Nucleus accumbens (tissue), 56 donors: ENCODE data around the gene KCP.
A peak's percentile ranks its signal among the peaks of the same experiment; 100 is the strongest.

Experiments used
- DNase-seq, 56 donors: peaks; one replicate each; lab custom pipeline; 2025; lab: John Stamatoyannopoulos, UW

The KCP gene

DNA sequence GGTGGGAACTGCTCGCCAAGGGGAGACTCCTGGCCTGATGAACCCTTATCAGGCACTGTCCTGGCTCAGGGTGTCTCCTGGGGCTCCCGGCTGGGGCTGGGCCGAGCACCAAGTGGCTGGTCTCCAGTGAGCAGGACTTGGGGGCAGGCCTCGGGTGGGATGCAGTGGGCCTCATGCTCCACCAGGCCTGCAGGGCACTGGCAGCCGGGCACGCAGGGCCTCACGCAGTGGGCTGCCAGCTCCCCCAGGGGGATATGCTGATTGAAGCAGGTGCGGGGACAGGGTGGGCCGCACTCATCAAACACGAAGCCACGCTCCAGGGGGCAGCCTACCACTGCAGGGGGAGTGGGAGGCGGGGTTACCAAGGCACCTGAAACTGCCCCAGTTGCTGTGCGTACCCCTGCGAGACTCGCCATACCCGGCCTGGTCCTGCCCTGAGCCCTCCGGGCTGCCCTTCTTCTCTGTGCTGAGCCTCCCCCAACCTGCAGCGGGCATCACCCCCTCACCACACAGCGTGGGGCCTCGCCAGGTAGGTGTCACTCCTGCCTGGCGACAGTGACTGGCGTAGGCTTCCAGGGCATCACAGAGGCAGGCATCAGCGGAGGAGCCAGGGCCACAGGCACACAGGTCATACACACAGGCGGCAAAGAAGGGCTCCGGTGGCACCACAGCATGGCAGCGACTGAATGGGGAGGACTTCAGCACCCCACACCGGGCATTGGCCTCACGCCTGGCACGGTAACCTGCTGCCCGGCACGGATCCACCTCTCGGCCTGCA, 33.3 kb downstream of the KCP start:
- DNase-seq = no peak

DNA sequence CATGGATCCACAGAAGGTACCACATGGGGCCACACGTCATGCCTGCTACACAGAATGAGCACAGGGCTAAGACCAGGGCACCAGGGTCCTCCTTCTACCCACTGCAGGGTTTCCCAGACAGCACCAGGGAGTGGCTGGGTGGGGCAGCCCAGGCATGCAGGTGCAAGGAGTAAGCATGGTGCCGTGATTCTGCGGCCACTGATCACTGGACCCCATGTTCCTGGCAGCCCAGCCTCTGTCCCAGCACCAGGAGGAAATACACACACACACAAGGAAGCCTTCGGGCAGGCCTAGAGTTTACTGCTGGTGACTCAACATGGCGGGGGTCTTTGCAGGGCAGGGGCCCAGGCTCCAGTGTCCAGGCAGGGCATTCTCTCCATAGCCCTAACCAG, 33.9 kb downstream of the KCP start:
- DNase-seq = no peak

DNA sequence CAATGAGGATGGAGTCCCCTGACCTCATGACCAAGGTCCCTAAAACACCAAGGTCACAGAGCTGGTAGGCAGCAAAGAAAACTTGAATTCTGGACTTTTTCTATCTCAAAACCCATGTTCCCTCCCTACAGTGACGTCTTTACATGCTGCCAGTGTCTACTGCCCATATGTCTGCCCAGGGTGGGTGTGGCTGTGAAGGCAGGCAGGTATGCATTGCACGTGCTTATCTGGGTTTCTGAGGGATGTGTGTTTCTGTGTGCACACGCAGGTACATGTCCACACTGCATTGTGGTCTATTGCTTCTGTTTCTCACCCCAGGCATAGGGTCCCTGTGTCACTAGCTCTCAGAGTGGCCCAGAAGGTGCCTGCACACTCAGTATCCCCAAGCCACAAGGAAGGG, 34.4 kb downstream of the KCP start:
- no peak for DNase-seq

DNA sequence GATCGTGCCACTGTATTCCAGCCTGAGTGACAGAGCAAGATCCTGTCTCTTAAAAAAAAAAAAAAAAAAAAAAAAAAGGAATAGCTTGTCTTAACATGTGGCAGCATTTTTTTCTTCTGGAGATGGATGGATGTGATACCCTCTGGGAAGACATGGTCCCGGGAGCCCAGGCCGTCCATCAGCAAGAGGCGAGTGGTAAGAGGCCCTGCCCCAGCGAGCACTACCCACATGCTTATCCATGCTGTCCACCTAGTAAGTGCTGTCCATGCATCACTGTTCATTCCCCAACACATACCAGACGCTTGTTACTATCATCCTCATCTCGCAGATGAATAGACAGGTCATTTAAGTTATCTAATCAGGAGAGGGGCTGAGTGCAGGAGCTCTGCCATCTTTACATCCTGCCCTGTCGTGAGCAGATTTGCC, 35.0 kb downstream of the KCP start:
- no peak for DNase-seq

DNA sequence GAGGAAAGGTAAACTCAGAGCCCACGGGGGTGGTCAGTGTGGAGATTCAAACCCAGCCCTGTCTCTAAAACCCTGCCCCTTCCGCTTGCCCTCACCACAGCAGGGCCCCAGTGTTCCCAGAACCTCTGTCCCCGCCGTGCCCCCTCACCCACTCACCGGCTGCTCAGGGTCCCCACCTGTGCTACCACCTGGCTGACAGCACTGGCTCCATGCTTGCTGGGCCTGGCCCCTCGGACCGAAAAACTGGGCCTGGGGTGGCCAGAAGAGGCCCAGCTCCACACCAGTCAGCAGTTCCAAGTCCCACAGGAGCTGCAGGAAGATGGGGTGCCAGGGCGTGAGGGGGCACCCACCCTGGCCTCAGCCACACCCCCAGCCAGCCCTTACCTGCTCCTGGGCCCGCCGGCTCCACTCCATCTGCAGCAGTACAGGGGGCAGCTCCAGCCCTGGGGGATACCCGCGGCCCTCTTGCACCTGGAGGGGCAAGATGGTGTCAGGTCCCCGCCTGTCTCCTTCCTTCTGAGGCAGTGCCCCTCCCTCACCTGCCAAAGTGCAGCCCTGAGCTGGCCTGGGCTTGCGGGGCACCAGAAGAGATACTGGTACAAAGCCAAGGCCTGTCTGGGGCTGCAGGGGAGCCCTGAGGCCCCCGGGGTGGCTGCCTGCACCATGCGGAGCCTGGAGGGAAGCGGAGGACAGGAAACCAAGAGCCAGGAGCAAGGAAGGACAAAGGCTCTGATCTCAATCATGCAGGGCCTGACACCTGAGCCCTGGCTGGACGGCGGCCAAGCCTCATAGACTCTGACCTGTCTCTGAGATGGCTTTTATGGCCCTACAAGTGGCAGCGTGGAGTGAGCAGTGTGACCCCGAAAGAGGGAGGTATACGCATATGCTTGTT, 36.1 kb downstream of the KCP start:
- no peak for DNase-seq

DNA sequence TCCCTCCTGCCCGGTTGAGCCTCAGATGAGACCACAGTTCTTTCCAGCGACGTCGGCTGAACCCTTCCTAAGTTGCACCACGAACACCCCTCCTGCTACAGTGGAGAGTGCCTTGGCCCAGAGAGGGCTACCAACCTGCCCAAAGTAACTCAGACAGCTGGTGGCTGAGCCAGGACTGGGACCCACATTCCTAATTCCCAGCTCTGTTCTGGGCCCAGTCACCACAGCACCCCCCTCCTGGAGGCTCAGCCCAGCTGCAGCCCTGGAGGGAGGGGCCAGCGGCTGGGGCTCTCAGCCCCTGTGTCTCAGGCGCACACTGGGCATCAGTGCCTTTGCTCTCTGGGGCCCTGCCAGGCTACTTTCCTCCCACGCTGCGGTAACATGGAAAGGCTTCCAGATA, 37.3 kb downstream of the KCP start:
- peak in 3 of 56 donors; percentile 4 to 12 (median 10) for DNase-seq

DNA sequence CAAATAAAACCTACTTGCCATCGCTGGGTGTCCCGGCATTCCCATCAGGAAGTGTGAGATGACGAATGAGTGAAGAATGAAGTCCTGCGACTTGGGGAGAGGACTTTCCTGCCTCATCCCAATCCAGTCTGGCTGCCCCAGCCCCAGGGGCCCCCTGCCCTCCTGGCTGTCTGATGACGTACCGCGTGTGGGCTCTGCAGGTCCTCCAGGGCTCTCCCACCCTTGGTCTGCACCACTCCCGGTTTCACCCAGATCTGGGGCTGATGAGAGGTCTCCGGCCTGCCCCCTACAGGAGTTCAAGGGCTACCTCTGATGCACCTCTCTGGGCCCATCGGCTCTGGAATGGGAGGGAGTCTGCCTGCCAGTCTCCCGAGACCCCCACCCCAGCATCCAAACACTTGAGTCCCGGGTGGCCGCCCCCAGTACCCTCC, 38.1 kb downstream of the KCP start:
- no peak for DNase-seq

DNA sequence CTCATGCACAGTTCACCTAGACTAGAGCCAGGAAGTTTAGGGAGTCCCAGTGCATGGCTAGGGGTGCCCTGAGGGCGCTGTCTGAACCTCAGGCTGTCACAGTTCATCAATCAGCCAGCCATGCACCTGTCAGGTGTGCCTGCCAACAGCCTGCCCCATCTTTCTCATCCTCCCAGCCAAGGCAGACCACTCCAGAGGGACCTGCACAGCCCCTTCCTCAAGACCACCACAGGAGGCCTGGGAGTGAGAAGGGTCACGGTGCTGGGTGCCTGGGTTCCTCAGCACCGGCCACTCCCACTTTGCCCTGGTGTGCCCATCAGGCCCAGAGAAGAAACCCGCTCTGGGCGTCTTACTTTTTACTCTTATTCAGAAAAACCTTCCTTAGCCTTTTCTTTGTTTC, 39.5 kb downstream of the KCP start:
- no peak for DNase-seq

DNA sequence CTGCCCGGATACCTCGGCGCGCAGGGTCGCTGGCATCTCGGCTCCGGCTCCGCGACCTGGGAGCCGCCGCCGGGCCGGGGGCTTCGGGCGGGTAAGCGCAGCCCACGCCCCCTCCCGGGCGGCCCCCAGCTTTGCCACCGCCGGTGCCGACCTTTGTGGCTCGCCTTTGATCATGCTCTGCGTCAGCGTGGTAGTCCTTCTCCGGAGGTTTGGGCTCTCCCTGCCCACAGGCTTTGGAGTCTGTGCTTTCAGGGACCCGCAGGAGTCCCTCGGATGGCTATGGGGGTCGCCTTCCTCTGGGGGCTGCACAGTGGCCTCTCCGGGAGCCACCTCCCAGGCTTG, 40.6 kb downstream of the KCP start:
- peak in 2 of 56 donors; percentile 27 to 30 for DNase-seq

DNA sequence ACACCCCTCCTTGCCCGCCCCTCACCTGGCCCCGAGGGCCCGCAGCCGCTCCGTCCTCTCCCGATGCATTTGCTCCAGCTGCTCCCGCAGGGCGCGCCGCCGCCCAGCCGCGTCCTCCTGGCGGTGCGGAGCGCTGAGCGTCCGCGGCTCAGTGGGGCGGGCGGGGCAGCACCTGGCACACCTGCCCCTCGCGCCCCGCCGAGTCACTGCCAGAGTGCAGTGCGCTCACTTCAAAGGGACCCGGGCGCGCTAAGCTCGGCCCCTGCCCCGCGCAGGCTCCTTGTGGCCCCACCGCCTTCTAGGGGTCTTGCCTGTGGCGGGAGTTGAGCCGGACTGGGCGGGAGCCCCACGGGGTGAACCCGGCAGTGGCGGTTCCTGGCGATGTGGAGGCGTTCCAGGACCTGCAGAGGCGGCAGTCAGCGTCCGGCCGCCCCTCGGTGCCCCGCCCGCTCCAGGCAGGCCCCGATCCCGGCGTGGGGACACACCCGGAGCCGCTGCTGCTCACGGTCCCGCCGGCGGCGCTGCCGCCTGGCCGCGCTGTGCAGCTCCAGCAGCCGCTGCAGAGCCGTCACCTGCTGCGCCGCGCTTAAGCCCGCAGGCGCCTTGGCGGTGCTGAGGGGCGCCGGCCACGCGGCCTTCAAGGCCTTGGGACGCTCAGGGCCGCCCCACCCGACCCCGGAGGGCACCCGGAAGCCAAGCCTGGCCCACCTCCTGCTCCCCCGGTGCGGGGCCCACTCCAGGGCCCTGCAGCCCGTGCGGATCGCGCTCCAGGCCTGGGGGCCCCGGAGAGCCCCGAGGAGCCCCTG, 41.2 kb downstream of the KCP start:
- DNase-seq = peak in 37 of 56 donors; percentile 4 to 79 (median 22)

DNA sequence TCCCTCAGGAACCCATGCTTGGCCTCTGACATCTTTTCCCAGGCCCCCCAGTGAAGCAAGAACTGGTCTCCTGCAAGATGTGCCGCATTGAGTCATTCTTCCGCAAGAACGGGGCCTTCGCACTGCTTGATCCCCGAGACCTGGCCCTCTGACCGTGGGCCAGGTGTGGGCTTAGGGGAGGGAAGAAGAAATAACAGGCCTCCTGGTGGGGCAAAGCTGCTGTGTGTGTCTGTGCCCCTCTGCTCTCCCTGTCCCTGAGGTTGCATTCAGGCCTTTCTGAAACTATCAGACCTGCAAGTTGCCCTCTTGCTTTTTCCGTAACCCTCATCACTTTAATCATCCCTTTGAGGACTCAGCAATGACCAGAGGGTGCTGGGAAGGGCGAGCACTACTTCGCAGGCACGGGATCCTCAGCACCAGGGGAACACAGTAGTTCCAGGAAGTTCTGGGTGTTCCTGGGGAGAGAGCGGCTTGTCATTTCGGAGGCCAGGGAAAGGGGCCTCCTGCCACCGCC, 41.8 kb downstream of the KCP start:
- no peak for DNase-seq

DNA sequence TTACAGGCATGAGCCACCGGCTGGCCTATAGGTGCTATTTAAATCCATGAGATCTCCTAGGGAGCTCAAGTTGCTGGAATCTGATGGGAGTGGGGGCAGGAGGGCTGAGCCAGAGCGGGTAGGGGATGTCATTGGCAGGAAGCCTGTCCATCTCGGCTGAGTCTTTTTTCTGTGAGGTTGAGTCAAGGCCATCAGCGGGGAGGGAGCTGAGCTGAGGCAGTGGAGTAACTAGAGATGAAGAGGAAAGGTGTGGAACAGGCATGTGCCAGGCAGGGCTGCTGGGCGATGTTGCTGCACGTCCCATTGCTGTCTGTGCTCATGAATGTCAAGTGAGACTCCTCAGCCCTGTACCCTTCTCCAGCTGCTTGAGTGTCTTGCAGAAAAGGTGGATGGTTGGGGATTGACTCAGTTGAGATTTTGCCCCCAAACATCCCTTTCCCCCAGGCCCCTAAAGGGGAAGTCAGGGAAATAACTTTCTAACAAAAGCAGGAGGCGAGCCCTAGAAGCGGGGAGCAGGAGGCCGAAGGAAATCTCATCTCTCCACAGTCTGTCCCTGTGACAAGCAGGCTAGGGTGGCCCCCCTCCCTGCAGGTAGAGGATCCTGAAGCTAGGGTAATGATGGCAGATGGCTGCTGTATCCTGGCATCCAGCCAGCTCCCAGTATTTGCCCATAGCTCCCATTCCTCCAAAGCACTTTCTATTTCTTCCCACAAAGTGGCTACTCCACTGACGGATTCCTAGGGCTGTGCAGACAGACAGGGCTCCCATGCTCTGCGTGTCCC, 42.5 kb downstream of the KCP start:
- no peak for DNase-seq

DNA sequence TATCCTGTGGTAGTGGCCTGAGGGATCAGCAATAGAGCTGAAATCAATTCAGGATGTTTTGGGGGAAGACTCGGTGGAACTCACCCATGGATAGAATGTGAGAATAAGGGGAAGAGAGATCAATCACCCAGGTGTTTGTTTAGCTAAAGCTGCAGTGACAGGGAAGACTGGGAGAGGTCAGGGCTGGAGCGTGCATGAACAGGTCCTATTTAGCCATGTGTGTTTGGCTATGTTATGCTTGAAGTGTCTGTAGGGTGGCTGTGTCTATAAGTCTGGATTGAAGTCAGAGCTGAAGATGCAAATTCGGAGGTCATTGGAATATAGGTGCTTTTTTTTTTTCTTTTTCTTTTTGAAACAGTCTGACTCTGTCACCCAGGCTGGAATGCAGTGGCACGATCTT, 43.3 kb downstream of the KCP start:
- DNase-seq = no peak

DNA sequence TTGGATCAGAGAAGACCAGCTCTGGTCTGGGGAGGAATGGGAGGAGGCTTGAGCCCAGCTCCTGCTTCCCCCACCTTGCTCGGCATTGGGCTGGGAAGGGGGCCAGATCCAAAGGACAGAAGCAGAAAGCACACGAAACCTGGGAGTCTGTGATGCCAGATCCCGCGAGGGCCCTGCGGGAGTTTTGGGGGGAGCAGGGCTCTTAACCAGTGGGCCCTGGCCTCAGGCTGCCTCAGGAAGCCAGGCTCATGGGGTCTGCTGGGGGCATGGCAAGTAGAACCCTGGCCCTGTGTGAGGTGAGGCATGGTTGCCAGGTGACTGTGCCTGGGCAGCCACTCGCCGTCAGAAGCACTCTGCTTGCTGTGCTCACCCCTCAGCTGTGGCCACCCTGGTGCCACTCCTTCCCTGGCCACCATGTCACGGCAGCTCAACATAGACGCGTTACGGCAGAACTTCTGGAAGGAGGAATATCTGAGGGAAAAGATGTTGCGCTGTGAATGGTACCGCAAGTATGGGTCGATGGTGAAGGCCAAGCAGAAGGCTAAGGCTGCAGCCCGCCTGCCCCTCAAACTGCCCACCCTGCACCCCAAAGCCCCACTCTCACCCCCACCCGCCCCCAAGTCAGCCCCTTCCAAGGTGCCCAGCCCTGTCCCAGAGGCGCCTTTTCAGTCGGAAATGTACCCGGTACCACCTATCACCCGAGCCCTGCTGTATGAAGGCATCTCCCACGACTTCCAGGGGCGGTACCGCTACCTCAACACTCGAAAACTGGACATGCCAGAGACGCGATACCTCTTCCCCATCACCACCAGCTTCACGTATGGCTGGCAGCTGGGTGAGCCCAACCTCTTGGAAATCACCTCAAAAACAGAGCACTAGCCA, 44.3 kb downstream of the KCP start:
- no peak for DNase-seq

DNA sequence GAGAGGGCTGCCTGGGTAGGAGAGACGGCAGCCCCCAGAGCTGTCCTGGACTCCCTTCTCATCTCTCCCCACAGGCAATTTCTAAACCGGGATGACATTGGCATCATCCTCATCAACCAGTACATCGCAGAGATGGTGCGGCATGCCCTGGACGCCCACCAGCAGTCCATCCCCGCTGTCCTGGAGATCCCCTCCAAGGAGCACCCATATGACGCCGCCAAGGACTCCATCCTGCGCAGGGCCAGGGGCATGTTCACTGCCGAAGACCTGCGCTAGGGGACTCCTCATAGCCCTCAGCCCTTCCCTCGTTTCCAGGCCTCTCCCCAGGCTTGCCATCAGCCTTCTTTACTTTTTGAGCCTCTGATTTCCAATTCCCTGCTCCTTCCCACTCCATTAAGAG, 45.2 kb downstream of the KCP start:
- DNase-seq = no peak

DNA sequence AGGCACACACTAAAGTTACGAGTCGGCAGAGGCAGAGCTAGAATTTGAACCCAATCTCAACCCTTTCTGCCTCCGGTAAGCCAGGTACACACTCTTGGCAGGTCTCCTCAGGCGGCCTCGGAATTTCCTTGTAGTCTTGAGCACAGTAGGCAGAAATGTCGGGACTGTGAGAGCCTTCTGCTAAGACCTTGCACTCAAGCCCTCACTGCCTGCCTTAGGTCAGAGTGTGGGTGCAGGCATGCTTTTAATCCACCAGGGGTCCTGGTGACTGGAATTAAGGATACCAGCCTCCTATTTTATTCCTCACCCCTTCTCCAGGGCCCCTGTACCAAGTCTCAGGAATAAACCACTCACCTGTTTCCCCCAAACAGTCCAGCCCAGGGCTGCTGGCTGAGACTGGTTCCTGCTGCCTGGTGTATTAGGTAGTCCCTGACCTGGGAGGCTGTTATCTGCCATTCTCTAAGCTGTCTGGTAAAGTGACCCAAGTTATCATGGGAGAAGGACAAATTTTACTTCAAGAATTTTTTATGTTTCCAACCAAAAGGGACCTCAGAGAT, 47.0 kb downstream of the KCP start:
- peak in 3 of 56 donors; percentile 23 to 43 (median 34) for DNase-seq

DNA sequence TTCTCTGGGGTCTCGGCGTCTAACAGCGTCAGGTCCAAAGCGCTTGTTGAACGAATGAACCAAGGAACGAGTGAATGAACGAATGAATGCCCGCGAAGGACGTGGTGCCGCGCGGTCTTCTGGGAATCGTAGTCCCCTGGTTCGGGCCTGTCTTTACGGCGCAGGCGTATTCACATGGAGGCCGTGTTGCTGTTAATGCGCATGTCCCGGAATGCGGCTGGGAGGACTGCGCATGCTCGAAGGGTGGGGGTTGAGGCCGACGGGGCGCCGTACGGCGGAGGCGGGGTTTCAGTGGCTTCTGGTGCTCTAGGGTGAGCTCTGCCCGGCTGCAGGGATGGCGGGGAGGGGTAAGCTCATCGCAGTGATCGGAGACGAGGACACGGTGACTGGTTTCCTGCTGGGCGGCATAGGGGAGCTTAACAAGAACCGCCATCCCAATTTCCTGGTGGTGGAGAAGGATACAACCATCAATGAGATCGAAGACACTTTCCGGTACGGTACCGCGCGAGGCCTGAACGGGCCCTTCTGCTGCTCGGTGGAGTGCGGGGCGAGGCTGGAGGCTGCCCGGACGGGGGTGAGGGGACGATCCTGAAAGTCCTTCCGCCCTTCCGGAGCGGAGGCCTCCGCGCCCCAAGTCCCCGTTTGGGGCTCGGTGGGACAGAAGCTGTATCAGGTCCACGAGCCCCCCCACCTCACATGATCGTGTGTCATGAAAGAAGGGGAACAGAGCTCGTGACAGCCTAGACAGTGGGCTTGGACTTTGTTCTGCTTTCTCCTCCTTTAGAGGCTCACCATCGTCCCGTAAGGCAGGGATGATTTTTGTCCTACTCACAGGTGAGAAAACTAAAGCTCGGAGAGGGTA, 47.7 kb downstream of the KCP start, which contains the start of gene ATP6V1F:
TSS of gene ATP6V1F (plus strand) at position 286 of the 862 bp plus-strand sequence. CDS start at position 335, 49 bp downstream.
- DNase-seq = peak; percentile 71 to 97 (median 94)
